A549 (cell line): ENCODE measurements around the gene RPAIN. TPM values are rescaled to one million over a fixed set of nuclear protein-coding genes. Genes with fewer than 3 reads are reported as not detected.

Experiments used
- ATAC-seq, 2 experiments: fragments of 200-7000 bp in 1 of 2; fragments of >200 bp in 1 of 2; cut with Nextera tagmentation in 1 of 2; cut with Tn5 transposase in 1 of 2; 3 replicates each; pipeline versions ENCODE4 v1.8.0 to v1.9.1; 2018 to 2020; ENCODE audit warnings: mild to moderate bottlenecking in 1 of 2, moderate library complexity in 1 of 2
- CTCF ChIA-PET: fragments of 300-600 bp; sonication (Branson Sonifier 250); formaldehyde crosslinking; extraction: SDS; loops from one replicate; lab custom pipeline; 2021; ENCODE audit warnings: antibody characterized with exemption, inconsistent platforms; lab: Yijun Ruan, JAX
- POLR2A ChIA-PET: fragments of 350-600 bp; formaldehyde crosslinking; extraction: SDS; loops from one replicate; lab custom pipeline; 2021; ENCODE audit warnings: antibody characterized with exemption, inconsistent platforms; lab: Yijun Ruan, JAX
- DNase-seq, 2 experiments: peaks; one replicate each; pipeline versions ENCODE4 v3.0.0 to v3.0.0-alpha.2; 2011 to 2016; ENCODE audit warnings: low read depth in 1 of 2, low spot score in 1 of 2
- FAIRE-seq: peaks from 2 replicates; lab custom pipeline; 2011; peaks lifted over from hg19 to GRCh38; lab: Jason Lieb, UNC
- H3K27ac ChIP-seq, 2 experiments: fragments of >200 bp; sonication (Bioruptor Twin); formaldehyde crosslinking; 3 replicates each; pipeline ENCODE4 v1.5.1; 2016 to 2017
- H3K4me1 ChIP-seq: fragments of >200 bp; sonication (Bioruptor Twin); formaldehyde crosslinking; 3 replicates; pipeline ENCODE4 v1.6.1; 2016
- H3K4me2 ChIP-seq: fragments of >200 bp; sonication (Bioruptor Twin); formaldehyde crosslinking; 3 replicates; pipeline ENCODE4 v1.6.1; 2016
- H3K4me3 ChIP-seq: fragments of >200 bp; sonication (Bioruptor Twin); formaldehyde crosslinking; 3 replicates; pipeline ENCODE4 v1.5.1; 2016
- H3K9me3 ChIP-seq: fragments of >200 bp; sonication (Bioruptor Twin); formaldehyde crosslinking; 3 replicates; pipeline ENCODE4 v1.6.1; 2016
- CEBPB ChIP-seq, 2 experiments: fragments of >200 bp in 1 of 2; sonication (Bioruptor Twin) in 1 of 2; formaldehyde crosslinking in 1 of 2; IDR thresholded peaks; 2 replicates each; pipeline ENCODE4 v1.6.1; 2012 to 2016
- CTCF ChIP-seq: fragments of >200 bp; sonication (Bioruptor Twin); formaldehyde crosslinking; IDR thresholded peaks from 3 replicates; pipeline ENCODE4 v1.5.1; 2016
- E2F6 ChIP-seq: IDR thresholded peaks from 2 replicates; pipeline ENCODE4 v1.6.1; 2012; ENCODE audit warnings: low read depth, borderline replicate concordance
- GATA3 ChIP-seq: IDR thresholded peaks from 2 replicates; pipeline ENCODE4 v1.6.1; 2012; ENCODE audit warnings: borderline replicate concordance
- HES2 ChIP-seq: fragments of >200 bp; sonication (Bioruptor Twin); formaldehyde crosslinking; IDR thresholded peaks from 2 replicates; pipeline ENCODE4 v1.6.1; 2016
- JUN ChIP-seq, 2 experiments: fragments of >200 bp; sonication (Bioruptor Twin); formaldehyde crosslinking; IDR thresholded peaks; 2 replicates in 1 of 2; 3 replicates in 1 of 2; pipeline ENCODE4 v1.6.1; 2016 to 2017
- JUNB ChIP-seq: fragments of >200 bp; sonication (Bioruptor Twin); formaldehyde crosslinking; IDR thresholded peaks from 2 replicates; pipeline ENCODE4 v1.6.1; 2016
- MAX ChIP-seq: IDR thresholded peaks from 2 replicates; pipeline ENCODE4 v1.6.1; 2012
- MAZ ChIP-seq: fragments of 150-350 bp; IDR thresholded peaks from 2 replicates; pipeline ENCODE4 v1.6.1; 2014; ENCODE audit warnings: antibody characterized with exemption, low read depth, low read length, borderline replicate concordance
- PHF8 ChIP-seq: fragments of 200-600 bp; sonication (generic); IDR thresholded peaks from 2 replicates; pipeline ENCODE4 v1.6.1; 2016; ENCODE audit warnings: low read depth, mild to moderate bottlenecking, antibody characterized with exemption, moderate library complexity, borderline replicate concordance
- POLR2AphosphoS2 ChIP-seq: conservative IDR thresholded peaks from 2 replicates; pipeline ENCODE4 v1.6.1; 2012; ENCODE audit warnings: low read length, improper control_type of control experiment, inconsistent platforms
- RARB ChIP-seq: fragments of 250-450 bp; sonication (Bioruptor Pico); IDR thresholded peaks from 2 replicates; pipeline ENCODE4 v1.8.0; 2021; ENCODE audit warnings: mild to moderate bottlenecking, moderate library complexity
- REST ChIP-seq: fragments of 200-600 bp; sonication (generic); IDR thresholded peaks from 2 replicates; pipeline ENCODE4 v1.6.1; 2016; ENCODE audit warnings: antibody characterized with exemption, mild to moderate bottlenecking, moderate library complexity
- RNF2 ChIP-seq: fragments of 200-600 bp; sonication (generic); IDR thresholded peaks from 2 replicates; pipeline ENCODE4 v1.6.1; 2016; ENCODE audit warnings: low read depth, mild to moderate bottlenecking, antibody characterized with exemption, moderate library complexity, borderline replicate concordance
- SMC3 ChIP-seq: fragments of >200 bp; sonication (Bioruptor Twin); formaldehyde crosslinking; IDR thresholded peaks from 3 replicates; pipeline ENCODE4 v1.6.1; 2018; ENCODE audit warnings: inconsistent platforms
- SREBF2 ChIP-seq: fragments of 450-650 bp; IDR thresholded peaks from 2 replicates; pipeline ENCODE4 v1.6.1; 2014; ENCODE audit warnings: mild to moderate bottlenecking, moderate library complexity
- TFCP2L1 ChIP-seq: fragments of 250-450 bp; sonication (Bioruptor Pico); IDR thresholded peaks from 2 replicates; pipeline ENCODE4 v1.5.0; 2021; ENCODE audit warnings: mild to moderate bottlenecking
- TP53 ChIP-seq: fragments of 250-450 bp; sonication (Bioruptor Pico); IDR thresholded peaks from 2 replicates; pipeline ENCODE4 v1.5.0; 2021; ENCODE audit warnings: mild to moderate bottlenecking, moderate library complexity
- USF2 ChIP-seq: fragments of 450-650 bp; IDR thresholded peaks from 2 replicates; pipeline ENCODE4 v1.6.1; 2014; ENCODE audit warnings: antibody characterized with exemption
- ZFP36 ChIP-seq: fragments of 450-650 bp; IDR thresholded peaks from 2 replicates; pipeline ENCODE4 v1.6.1; 2014; ENCODE audit warnings: borderline replicate concordance; ENCODE audit not compliant: partially characterized antibody
- WGBS: methylation state at CpG from one replicate; pipeline ENCODE4 v1.1.6; 2017; ENCODE audit errors: missing lambda C conversion rate; 5-methylcytosine and 5-hydroxymethylcytosine counted together
- polyA plus RNA-seq, 4 experiments: library from polyadenylated mRNA; depleted of rRNA in 3 of 4; stranded (reverse); fragments of >200 nt; fragmentation: RNase III in 1 of 4; extraction: RNeasy Plus Mini Kit Qiagen cat#74134 plus additional on column Dnase treatment in 1 of 4; gene quantifications; 2 replicates in 3 of 4; 3 replicates in 1 of 4; pipeline ENCODE4 v1.2.3, GENCODE V29; 2011 to 2017

RPAIN gene
- polyA plus RNA-seq, 2 of the 4 experiments (the other 2 are of a cell fraction): 67.6 to 71.9 TPM

GRCh38 chr17:5379351-5380107, 40.5 kb upstream of the RPAIN start:
- Histone ChIP-seq H3K27ac (no peak overlapping the region), H3K9me3 (no peaks in the 10 kb centered on the region), H3K4me3 (no peak overlapping the region), H3K4me2 (no peak overlapping the region), H3K4me1 (no peaks in the 10 kb centered on the region)
- WGBS: 89% methylated on average over 11 of the region's 11 CpGs
- CTCF ChIA-PET: interaction anchor here (1.6 kb wide), 2 partner anchors 12 to 16 kb away, joined by 3 to 4 read pairs; no protein-coding TSS in a partner anchor
- FAIRE-seq (no peak), ATAC-seq (no peak; a peak in 1 of 6 replicates), DNase-seq (no peak)
- POLR2A ChIA-PET: no interaction called here
- no peak for TF ChIP-seq TP53
- no peak for TF ChIP-seq REST
- TF ChIP-seq JUN (IDR thresholded peaks at IDR 0.05): no peak; a peak in 1 of 5 replicates
- TF ChIP-seq POLR2AphosphoS2: no peak
- no peak for TF ChIP-seq RARB (CRISPR knock-in tag)
- TF ChIP-seq E2F6: no peak
- no peak for TF ChIP-seq HES2
- no peak for TF ChIP-seq TFCP2L1 (CRISPR knock-in tag)
- TF ChIP-seq PHF8: no peak
- TF ChIP-seq CTCF: no peak
- no peak for TF ChIP-seq JUNB
- TF ChIP-seq MAX: no peak
- TF ChIP-seq SREBF2: no peak
- TF ChIP-seq GATA3: no peak
- no peak for TF ChIP-seq SMC3
- no peak for TF ChIP-seq USF2
- TF ChIP-seq ZFP36: no peak
- TF ChIP-seq CEBPB (IDR thresholded peaks at IDR 0.05): no peak
- no peak for TF ChIP-seq RNF2
- no peak for TF ChIP-seq MAZ
